Measurements from ENCODE around the gene DENND6B.

Gene DENND6B

GRCh38 chr22:50298937-50299784 lies 27.7 kb downstream of the DENND6B start:
- TF ChIP-seq TAF1 (IDR thresholded peaks at IDR 0.05; ENCODE audit: low read depth) (no peak), EP300 (IDR thresholded peaks at IDR 0.05; ENCODE audit: borderline replicate concordance) (no peak), USF1 (IDR thresholded peaks at IDR 0.05) (no peak), ZBTB7A (IDR thresholded peaks at IDR 0.05; ENCODE audit: low read depth) (no peak), CREB1 (IDR thresholded peaks at IDR 0.05; ENCODE audit: low read depth) (no peak), YY1 (IDR thresholded peaks at IDR 0.05; ENCODE audit: low read depth) (no peak), REST (IDR thresholded peaks at IDR 0.05; ENCODE audit: low read depth) (no peak), MAX (IDR thresholded peaks at IDR 0.05) (no peak)

GRCh38 chr22:50298266-50298637 lies 28.6 kb downstream of the DENND6B start:
- peak; percentile 33; the same call in 1 of the 2 replicates for TF ChIP-seq ZBTB7A (IDR thresholded peaks at IDR 0.05; ENCODE audit: low read depth)
- TF ChIP-seq NFIC (IDR thresholded peaks at IDR 0.05) = no peak

GRCh38 chr22:50297510-50298265 lies 29.1 kb downstream of the DENND6B start:
- no peak for TF ChIP-seq EP300 (IDR thresholded peaks at IDR 0.05; ENCODE audit: borderline replicate concordance)
- TF ChIP-seq ZBTB7A (IDR thresholded peaks at IDR 0.05; ENCODE audit: low read depth) = peak; percentile 52; the same call in 1 of the 2 replicates

- no peak for TF ChIP-seq RAD21 (IDR thresholded peaks at IDR 0.05; ENCODE audit: low read depth)
- peak; percentile 14; the same call in 1 of the 2 replicates for TF ChIP-seq NFIC (IDR thresholded peaks at IDR 0.05)
- TF ChIP-seq USF1 (IDR thresholded peaks at IDR 0.05) = no peak
- TF ChIP-seq TAF1 (IDR thresholded peaks at IDR 0.05; ENCODE audit: low read depth) = no peak
- TF ChIP-seq MAX (IDR thresholded peaks at IDR 0.05) = peak; percentile 39; the same call in 1 of the 2 replicates
- TF ChIP-seq CEBPB (IDR thresholded peaks at IDR 0.05) = no peak
- 0 out of 2 replicates have a peak, but pooled peaks have one; percentile 37 for TF ChIP-seq EGR1 (IDR thresholded peaks at IDR 0.05)
Observed at GRCh38 chr22:50296658-50297490, 29.9 kb downstream of the DENND6B start.

GRCh38 chr22:50294319-50294656 lies 32.5 kb downstream of the DENND6B start:
- TF ChIP-seq EP300 (IDR thresholded peaks at IDR 0.05; ENCODE audit: borderline replicate concordance) (no peak), TAF1 (IDR thresholded peaks at IDR 0.05; ENCODE audit: low read depth) (no peak), EGR1 (IDR thresholded peaks at IDR 0.05) (no peak), ZBTB7A (IDR thresholded peaks at IDR 0.05; ENCODE audit: low read depth) (no peak)

GRCh38 chr22:50293441-50294318 lies 33.1 kb downstream of the DENND6B start:
- TF ChIP-seq YY1 (IDR thresholded peaks at IDR 0.05; ENCODE audit: low read depth) (peak; percentile 63), USF1 (IDR thresholded peaks at IDR 0.05) (0 out of 2 replicates have a peak, but pooled peaks have one; percentile 16), NFIC (IDR thresholded peaks at IDR 0.05) (peak; percentile 83), CREB1 (IDR thresholded peaks at IDR 0.05; ENCODE audit: low read depth) (no peak), FOXM1 (IDR thresholded peaks at IDR 0.05; ENCODE audit: borderline replicate concordance, low read depth) (0 out of 2 replicates have a peak, but pooled peaks have one; percentile 56), CEBPB (IDR thresholded peaks at IDR 0.05) (no peak), EGR1 (IDR thresholded peaks at IDR 0.05) (peak; percentile 98), TAF1 (IDR thresholded peaks at IDR 0.05; ENCODE audit: low read depth) (0 out of 2 replicates have a peak, but pooled peaks have one; percentile 24), TEAD4 (IDR thresholded peaks at IDR 0.05) (peak; percentile 100), RAD21 (IDR thresholded peaks at IDR 0.05; ENCODE audit: low read depth) (peak; percentile 25; the same call in 1 of the 2 replicates), REST (IDR thresholded peaks at IDR 0.05; ENCODE audit: low read depth) (no peak), TCF12 (IDR thresholded peaks at IDR 0.05; ENCODE audit: low read depth) (peak; percentile 88), EP300 (IDR thresholded peaks at IDR 0.05; ENCODE audit: borderline replicate concordance) (peak; percentile 79), MAX (IDR thresholded peaks at IDR 0.05) (peak; percentile 72), ZBTB7A (IDR thresholded peaks at IDR 0.05; ENCODE audit: low read depth) (peak; percentile 97)

All from Ishikawa (cell line).